Fibroblast of villous mesenchyme (primary cell): ENCODE results near the gene LTF. TPM values are rescaled to one million over a fixed set of nuclear protein-coding genes. Genes with fewer than 3 reads are reported as not detected.

Experiments used
- DNase-seq: peaks from one replicate; pipeline ENCODE4 v3.0.0-alpha.2; 2010; ENCODE audit warnings: low read depth
- H3K4me3 ChIP-seq: 2 replicates; pipeline ENCODE4 v1.5.1; 2011; ENCODE audit warnings: low read depth, mild to moderate bottlenecking, low read length
- total RNA-seq: library from RNA; depleted of rRNA; stranded (reverse); fragments of >200 nt; gene quantifications from 2 replicates; pipeline ENCODE4 v1.2.3, GENCODE V29; 2012
- TF ChIP-seq, protein P1 (sequence below): IDR thresholded peaks from 2 replicates; pipeline ENCODE4 v1.5.1; 2012; ENCODE audit warnings: low read depth, mild to moderate bottlenecking, low read length; ENCODE audit not compliant: insufficient read depth

Gene LTF
- total RNA-seq, 1 donor = under 0.01 TPM

DNA sequence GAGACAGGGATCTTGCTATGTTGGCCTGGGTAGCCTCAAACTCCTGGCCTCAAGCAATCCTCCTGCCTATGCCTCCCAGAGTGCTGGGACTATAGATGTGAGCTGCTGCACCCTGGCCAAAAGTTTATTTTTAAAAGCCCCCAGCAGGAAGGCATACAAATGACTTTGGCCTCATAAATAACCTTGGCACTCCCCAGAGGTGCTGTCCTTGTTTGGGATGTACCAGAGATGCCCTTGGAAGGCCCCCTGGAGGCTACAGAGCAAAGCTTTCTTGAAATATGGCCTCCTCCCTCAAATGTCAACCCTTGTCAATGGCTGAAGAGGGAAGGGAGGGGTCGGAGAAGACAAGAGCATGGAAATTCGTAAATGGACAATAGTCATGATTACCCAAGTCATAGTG lies 19.1 kb upstream of the LTF start:
- TF ChIP-seq, protein P1, sequence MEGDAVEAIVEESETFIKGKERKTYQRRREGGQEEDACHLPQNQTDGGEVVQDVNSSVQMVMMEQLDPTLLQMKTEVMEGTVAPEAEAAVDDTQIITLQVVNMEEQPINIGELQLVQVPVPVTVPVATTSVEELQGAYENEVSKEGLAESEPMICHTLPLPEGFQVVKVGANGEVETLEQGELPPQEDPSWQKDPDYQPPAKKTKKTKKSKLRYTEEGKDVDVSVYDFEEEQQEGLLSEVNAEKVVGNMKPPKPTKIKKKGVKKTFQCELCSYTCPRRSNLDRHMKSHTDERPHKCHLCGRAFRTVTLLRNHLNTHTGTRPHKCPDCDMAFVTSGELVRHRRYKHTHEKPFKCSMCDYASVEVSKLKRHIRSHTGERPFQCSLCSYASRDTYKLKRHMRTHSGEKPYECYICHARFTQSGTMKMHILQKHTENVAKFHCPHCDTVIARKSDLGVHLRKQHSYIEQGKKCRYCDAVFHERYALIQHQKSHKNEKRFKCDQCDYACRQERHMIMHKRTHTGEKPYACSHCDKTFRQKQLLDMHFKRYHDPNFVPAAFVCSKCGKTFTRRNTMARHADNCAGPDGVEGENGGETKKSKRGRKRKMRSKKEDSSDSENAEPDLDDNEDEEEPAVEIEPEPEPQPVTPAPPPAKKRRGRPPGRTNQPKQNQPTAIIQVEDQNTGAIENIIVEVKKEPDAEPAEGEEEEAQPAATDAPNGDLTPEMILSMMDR = peak; percentile 3
- H3K4me3 ChIP-seq = no peak overlapping the region
- no peak for DNase-seq

DNA sequence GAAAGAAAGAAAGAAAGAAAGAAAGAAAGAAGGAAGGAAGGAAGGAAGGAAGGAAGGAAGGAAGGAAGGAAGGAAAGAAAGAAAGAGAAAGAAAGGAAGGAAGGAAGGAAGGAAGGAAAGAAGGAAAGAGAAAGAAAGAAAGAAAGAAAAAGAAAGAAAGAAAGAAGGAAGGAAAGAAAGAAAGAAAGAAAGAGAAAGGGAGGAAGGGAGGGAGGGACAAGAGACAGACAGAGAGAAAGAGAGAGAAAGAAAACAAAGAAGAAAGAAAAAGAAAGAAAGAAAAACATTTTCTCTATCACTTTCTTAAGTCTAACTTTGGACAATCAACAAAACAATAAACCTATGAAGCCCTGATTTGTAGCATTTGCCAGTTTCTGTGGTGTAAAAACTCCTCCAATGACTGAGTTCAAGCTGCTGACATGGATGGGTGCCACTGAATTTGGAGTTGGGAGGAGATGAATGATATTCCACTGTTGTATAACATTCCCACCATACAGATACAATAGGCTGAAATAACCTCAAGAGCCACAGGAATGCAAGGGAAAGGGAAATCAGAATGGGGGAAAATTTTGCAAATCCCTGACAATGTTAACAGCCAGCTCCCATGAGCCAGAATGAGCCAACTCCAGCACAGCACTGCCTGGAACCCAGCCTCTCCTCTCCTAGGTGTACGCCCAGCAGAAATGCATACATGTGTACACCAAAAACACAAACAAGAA lies 18.1 kb upstream of the LTF start:
- TF ChIP-seq, protein P1 = no peak
- DNase-seq = no peak
- no peak overlapping the region for H3K4me3 ChIP-seq

DNA sequence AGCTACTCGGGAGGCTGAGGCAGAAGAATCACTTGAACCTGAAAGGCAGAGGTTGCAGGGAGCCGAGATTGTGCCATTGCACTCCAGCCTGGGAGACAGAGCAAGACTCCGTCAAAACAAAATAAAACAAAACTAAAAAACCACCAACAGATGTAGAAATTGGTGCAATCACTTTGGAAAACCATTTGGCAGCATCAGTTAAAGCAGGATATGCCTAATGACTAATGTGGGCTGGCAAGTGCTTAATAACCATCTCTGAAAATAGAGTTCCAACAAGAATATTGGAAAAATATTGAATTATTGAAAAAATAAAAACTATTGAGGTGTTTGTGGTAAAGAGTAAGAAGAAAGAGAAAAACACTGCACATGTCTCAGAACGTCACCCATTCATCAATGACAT lies 16.9 kb upstream of the LTF start:
- TF ChIP-seq, protein P1 = no peak
- no peak for DNase-seq
- no peak overlapping the region for H3K4me3 ChIP-seq

DNA sequence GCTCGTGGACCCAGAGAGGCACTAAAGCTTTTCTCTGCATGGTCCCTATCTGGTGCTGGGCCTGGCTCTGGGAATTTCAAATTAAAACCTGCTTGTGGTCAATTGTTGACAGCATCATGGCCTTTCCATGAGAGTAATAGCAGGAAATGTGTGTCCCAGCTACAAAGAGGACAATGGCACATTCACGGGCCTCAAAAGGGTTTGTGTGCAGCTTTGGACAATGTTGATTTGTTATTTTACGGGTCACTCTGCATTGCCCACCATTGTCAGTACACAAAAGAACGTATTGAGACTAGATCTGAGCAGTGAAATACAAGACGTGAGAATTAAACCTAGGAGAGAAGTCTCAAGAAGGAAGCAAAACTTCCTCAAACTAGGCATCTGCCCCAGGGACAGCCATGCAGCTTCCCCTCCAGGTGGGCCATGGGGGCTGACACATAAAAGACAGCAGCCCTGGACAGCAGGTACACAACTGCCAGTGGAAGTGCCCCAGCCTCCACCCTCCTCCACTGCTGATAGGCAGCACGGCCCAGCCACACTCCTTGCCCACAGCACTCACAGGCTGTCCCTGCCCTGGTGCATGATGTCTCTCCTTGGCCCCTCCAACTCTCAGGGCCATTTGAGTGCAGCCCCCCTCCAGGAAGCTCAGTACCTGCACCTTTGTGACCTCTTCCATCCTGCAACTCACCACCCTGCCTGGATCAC lies 15.9 kb upstream of the LTF start:
- no peak for DNase-seq
- no peak overlapping the region for H3K4me3 ChIP-seq
- TF ChIP-seq, protein P1 = no peak

DNA sequence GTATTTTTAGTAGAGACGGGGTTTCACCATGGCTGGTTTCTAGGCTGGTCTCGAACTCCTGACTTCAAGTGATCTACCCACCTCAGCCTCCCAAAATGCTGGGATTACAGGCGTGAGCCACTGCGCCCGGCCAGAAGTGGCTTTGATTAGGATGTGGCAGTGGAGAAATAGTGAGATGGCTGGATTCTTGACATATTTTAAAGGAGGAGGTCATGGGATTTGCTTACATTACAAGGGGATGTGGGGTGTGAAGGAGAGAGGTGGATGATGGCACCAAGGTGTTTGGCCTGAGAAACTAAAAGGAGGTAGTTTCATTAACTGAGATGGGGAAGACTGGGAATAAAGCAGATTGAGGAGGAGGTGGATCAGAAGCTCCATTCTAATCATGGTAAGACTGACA lies 15.0 kb upstream of the LTF start:
- TF ChIP-seq, protein P1 = no peak
- no peak overlapping the region for H3K4me3 ChIP-seq
- DNase-seq = no peak

DNA sequence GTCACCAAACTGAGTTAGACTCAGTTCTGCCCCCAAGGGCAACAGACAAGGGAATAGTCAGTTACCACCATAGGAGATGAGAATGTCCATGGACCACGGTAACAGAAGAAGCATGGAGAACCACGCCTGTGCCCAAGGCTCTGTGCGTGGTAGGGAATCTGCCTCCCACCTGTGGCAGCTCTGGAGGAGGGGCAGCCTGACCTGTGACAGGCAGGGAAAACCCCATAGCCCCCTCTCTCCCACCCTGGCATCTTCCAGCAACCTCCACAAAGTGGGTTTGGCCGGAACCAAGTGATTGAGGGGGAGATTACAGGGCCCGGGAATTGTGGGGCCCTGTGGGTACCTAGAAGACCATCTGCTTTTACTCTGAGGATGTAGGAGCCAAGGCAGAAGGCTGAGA lies 14.3 kb upstream of the LTF start:
- no peak overlapping the region for H3K4me3 ChIP-seq
- no peak for DNase-seq
- TF ChIP-seq, protein P1 = no peak
